IPS-11a (cell line): ENCODE measurements around the gene MYH11.
"Not testable (repeated sequence)": the region's sequence is repeated elsewhere in the genome, so short reads cannot be mapped to it uniquely, and the experiment has no call there.

ENCODE experiments used
- H3K4me3 ChIP-seq: one replicate; pipeline ENCODE4 v1.5.1; 2013; ENCODE audit warnings: low read depth, low read length, control low read depth

Gene MYH11

GRCh38 chr16:15846510-15846909, 10.3 kb downstream of the MYH11 start:
- no peak overlapping the region for H3K4me3 ChIP-seq

- H3K4me3 ChIP-seq: no peak overlapping the region
Observed at GRCh38 chr16:15843635-15844279, 13.1 kb downstream of the MYH11 start.

- not testable (repeated sequence) for H3K4me3 ChIP-seq
Observed at GRCh38 chr16:15839204-15839603, 17.6 kb downstream of the MYH11 start.

GRCh38 chr16:15837761-15838160, 19.1 kb downstream of the MYH11 start:
- H3K4me3 ChIP-seq: no peak overlapping the region

- no peak overlapping the region for H3K4me3 ChIP-seq
Observed at GRCh38 chr16:15836965-15837611, 19.7 kb downstream of the MYH11 start.

- no peak overlapping the region for H3K4me3 ChIP-seq
Observed at GRCh38 chr16:15836074-15836473, 20.8 kb downstream of the MYH11 start.

- H3K4me3 ChIP-seq: no peak overlapping the region
Observed at GRCh38 chr16:15835136-15835878, 21.5 kb downstream of the MYH11 start.

- H3K4me3 ChIP-seq: no peak overlapping the region
Observed at GRCh38 chr16:15834502-15834901, 22.3 kb downstream of the MYH11 start.

- H3K4me3 ChIP-seq: no peak overlapping the region
Observed at GRCh38 chr16:15833541-15833940, 23.3 kb downstream of the MYH11 start.

GRCh38 chr16:15832241-15832640, 24.6 kb downstream of the MYH11 start:
- no peak overlapping the region for H3K4me3 ChIP-seq

GRCh38 chr16:15830832-15831451, 25.9 kb downstream of the MYH11 start:
- no peak overlapping the region for H3K4me3 ChIP-seq

GRCh38 chr16:15829460-15829859, 27.4 kb downstream of the MYH11 start:
- H3K4me3 ChIP-seq: no peak overlapping the region

- H3K4me3 ChIP-seq: no peak overlapping the region
Observed at GRCh38 chr16:15827709-15828343, 29.0 kb downstream of the MYH11 start.

- no peak overlapping the region for H3K4me3 ChIP-seq
Observed at GRCh38 chr16:15827299-15827698, 29.5 kb downstream of the MYH11 start.

- no peak overlapping the region for H3K4me3 ChIP-seq
Observed at GRCh38 chr16:15825750-15826305, 31.0 kb downstream of the MYH11 start.

- H3K4me3 ChIP-seq: no peak overlapping the region
Observed at GRCh38 chr16:15822957-15823356, 33.9 kb downstream of the MYH11 start.

- no peak overlapping the region for H3K4me3 ChIP-seq
Observed at GRCh38 chr16:15820837-15821236, 36.0 kb downstream of the MYH11 start.

- no peak overlapping the region for H3K4me3 ChIP-seq
Observed at GRCh38 chr16:15819046-15819445, 37.8 kb downstream of the MYH11 start.

GRCh38 chr16:15817446-15817845, 39.4 kb downstream of the MYH11 start:
- no peak overlapping the region for H3K4me3 ChIP-seq

GRCh38 chr16:15816228-15816627, 40.6 kb downstream of the MYH11 start:
- H3K4me3 ChIP-seq: no peak overlapping the region

- not testable (repeated sequence) for H3K4me3 ChIP-seq
Observed at GRCh38 chr16:15812401-15812750, 44.5 kb downstream of the MYH11 start.
